ENCODE data around the gene GRIPAP1.

Gene GRIPAP1

GRCh38 chrX:48975541-48975940 is 26.5 kb downstream of the GRIPAP1 start:
- no peaks in the 10 kb centered on the region for H3K9me3 Mint-ChIP-seq
- H3K36me3 Mint-ChIP-seq: peaks cover 48% of the 10 kb centered on the region
- peak overlapping the region; percentile 13 for H3K27ac Mint-ChIP-seq
- no peak overlapping the region for H3K4me3 Mint-ChIP-seq
- H3K4me1 Mint-ChIP-seq: peaks cover 25% of the 10 kb centered on the region
- H3K27me3 Mint-ChIP-seq: no peaks in the 10 kb centered on the region
- no peak for ATAC-seq

GRCh38 chrX:48975041-48975440 is 27.0 kb downstream of the GRIPAP1 start:
- Mint-ChIP-seq H3K36me3 (peaks cover 43% of the 10 kb centered on the region), H3K4me1 (peaks cover 29% of the 10 kb centered on the region), H3K9me3 (no peaks in the 10 kb centered on the region), H3K27me3 (no peaks in the 10 kb centered on the region), H3K27ac (peak overlapping the region; percentile 13), H3K4me3 (no peak overlapping the region)
- ATAC-seq: no peak

- no peak for ATAC-seq
- H3K36me3 Mint-ChIP-seq: peaks cover 42% of the 10 kb centered on the region
- H3K9me3 Mint-ChIP-seq: no peaks in the 10 kb centered on the region
- no peak overlapping the region for H3K4me3 Mint-ChIP-seq
- H3K27me3 Mint-ChIP-seq: no peaks in the 10 kb centered on the region
- H3K27ac Mint-ChIP-seq: no peak overlapping the region
- H3K4me1 Mint-ChIP-seq: peaks cover 29% of the 10 kb centered on the region
Measured at GRCh38 chrX:48974574-48974973, 27.5 kb downstream of the GRIPAP1 start.

GRCh38 chrX:48974033-48974432 is 28.0 kb downstream of the GRIPAP1 start:
- Mint-ChIP-seq H3K4me3 (no peak overlapping the region), H3K36me3 (peaks cover 40% of the 10 kb centered on the region), H3K9me3 (no peaks in the 10 kb centered on the region), H3K27me3 (no peaks in the 10 kb centered on the region), H3K4me1 (peaks cover 29% of the 10 kb centered on the region), H3K27ac (no peak overlapping the region)
- no peak for ATAC-seq

- peaks cover 27% of the 10 kb centered on the region for H3K36me3 Mint-ChIP-seq
- ATAC-seq: no peak
- H3K4me1 Mint-ChIP-seq: peaks cover 29% of the 10 kb centered on the region
- no peaks in the 10 kb centered on the region for H3K9me3 Mint-ChIP-seq
- H3K27ac Mint-ChIP-seq: peak overlapping the region; percentile 26
- H3K4me3 Mint-ChIP-seq: peak overlapping the region; percentile 46
- no peaks in the 10 kb centered on the region for H3K27me3 Mint-ChIP-seq
Measured at GRCh38 chrX:48972220-48973164, 29.6 kb downstream of the GRIPAP1 start.

GRCh38 chrX:48971249-48972219 is 30.5 kb downstream of the GRIPAP1 start, which contains the start of gene KCND1:
TSS of gene KCND1 (minus strand) at chrX:48971844. CDS start at chrX:48970271, 1,573 bp downstream.
- peaks cover 29% of the 10 kb centered on the region for H3K4me1 Mint-ChIP-seq
- no peaks in the 10 kb centered on the region for H3K27me3 Mint-ChIP-seq
- peak within 1 kb of the TSS; percentile 50 for H3K4me3 Mint-ChIP-seq
- H3K36me3 Mint-ChIP-seq: peaks cover 27% of the 10 kb centered on the region
- no peaks in the 10 kb centered on the region for H3K9me3 Mint-ChIP-seq
- peak; percentile 45 for ATAC-seq
- peak within 1 kb of the TSS; percentile 31 for H3K27ac Mint-ChIP-seq

GRCh38 chrX:48969471-48969870 is 32.6 kb downstream of the GRIPAP1 start:
- Mint-ChIP-seq H3K27ac (no peak overlapping the region), H3K4me1 (peaks cover 29% of the 10 kb centered on the region), H3K36me3 (peaks cover 10% of the 10 kb centered on the region), H3K9me3 (no peaks in the 10 kb centered on the region), H3K27me3 (no peaks in the 10 kb centered on the region), H3K4me3 (no peak overlapping the region)
- no peak for ATAC-seq

- Mint-ChIP-seq H3K9me3 (no peaks in the 10 kb centered on the region), H3K27ac (no peak overlapping the region), H3K27me3 (no peaks in the 10 kb centered on the region), H3K36me3 (peaks cover 6% of the 10 kb centered on the region), H3K4me1 (peaks cover 35% of the 10 kb centered on the region), H3K4me3 (no peak overlapping the region)
- no peak for ATAC-seq
Measured at GRCh38 chrX:48968377-48968776, 33.7 kb downstream of the GRIPAP1 start.

- no peak for ATAC-seq
- Mint-ChIP-seq H3K36me3 (no peaks in the 10 kb centered on the region), H3K27me3 (no peaks in the 10 kb centered on the region), H3K4me3 (no peak overlapping the region), H3K4me1 (peaks cover 26% of the 10 kb centered on the region), H3K27ac (no peak overlapping the region), H3K9me3 (no peaks in the 10 kb centered on the region)
Measured at GRCh38 chrX:48966796-48967579, 35.1 kb downstream of the GRIPAP1 start.

- Mint-ChIP-seq H3K4me3 (no peak overlapping the region), H3K27me3 (no peaks in the 10 kb centered on the region), H3K36me3 (no peaks in the 10 kb centered on the region), H3K27ac (no peak overlapping the region), H3K4me1 (peaks cover 30% of the 10 kb centered on the region), H3K9me3 (no peaks in the 10 kb centered on the region)
- no peak for ATAC-seq
Measured at GRCh38 chrX:48965959-48966358, 36.1 kb downstream of the GRIPAP1 start.

GRCh38 chrX:48961585-48962091 is 40.4 kb downstream of the GRIPAP1 start:
- Mint-ChIP-seq H3K4me3 (peak overlapping the region; percentile 29), H3K4me1 (peaks cover 37% of the 10 kb centered on the region), H3K9me3 (no peaks in the 10 kb centered on the region), H3K27ac (peak overlapping the region; percentile 52), H3K36me3 (no peaks in the 10 kb centered on the region), H3K27me3 (no peaks in the 10 kb centered on the region)
- ATAC-seq: no peak

- Mint-ChIP-seq H3K4me3 (peak overlapping the region; percentile 21), H3K9me3 (no peaks in the 10 kb centered on the region), H3K27me3 (no peaks in the 10 kb centered on the region), H3K4me1 (peaks cover 46% of the 10 kb centered on the region), H3K36me3 (no peaks in the 10 kb centered on the region), H3K27ac (peak overlapping the region; percentile 52)
- ATAC-seq: no peak
Measured at GRCh38 chrX:48960291-48960690, 41.8 kb downstream of the GRIPAP1 start.

- Mint-ChIP-seq H3K36me3 (peaks cover 9% of the 10 kb centered on the region), H3K9me3 (no peaks in the 10 kb centered on the region), H3K27ac (peak overlapping the region; percentile 95), H3K4me1 (peaks cover 51% of the 10 kb centered on the region), H3K4me3 (peak overlapping the region; percentile 99), H3K27me3 (no peaks in the 10 kb centered on the region)
- no peak for ATAC-seq
Measured at GRCh38 chrX:48958635-48959094, 43.4 kb downstream of the GRIPAP1 start.
